Cardiac fibroblast (primary cell): ENCODE results near the gene ANKRD34A.

Experiments
- DNase-seq, 2 donors: peaks; one replicate each; pipeline versions ENCODE4 v3.0.0 to v3.0.0-alpha.2; 2010; ENCODE audit warnings: low read depth in 2 of 2
- H3K4me3 ChIP-seq, 2 donors: replicated peaks in 1 of 2; 1 replicate in 1 of 2; 2 replicates in 1 of 2; pipeline ENCODE4 v1.5.1; 2011; ENCODE audit warnings: low read depth in 2 of 2, low read length in 2 of 2, mild to moderate bottlenecking in 2 of 2, moderate library complexity in 1 of 2
- CTCF ChIP-seq: IDR thresholded peaks from one replicate; pipeline ENCODE4 v1.5.1; 2011; ENCODE audit warnings: low read depth, mild to moderate bottlenecking, low read length, inconsistent platforms

The ANKRD34A gene

GRCh38 chr1:145977486-145978470, 13.4 kb upstream of the ANKRD34A start:
- TF ChIP-seq CTCF, result peak; percentile 85
- no peak overlapping the region for H3K4me3 ChIP-seq
- peak; percentile 89 to 92 for DNase-seq

- no peak for DNase-seq
- H3K4me3 ChIP-seq, result no peak overlapping the region
- no peak for TF ChIP-seq CTCF
These were observed 12.6 kb upstream of the ANKRD34A start for GRCh38 chr1:145977016-145977415.

- no peak overlapping the region for H3K4me3 ChIP-seq
- no peak for TF ChIP-seq CTCF
- no peak for DNase-seq
These were observed 10.8 kb upstream of the ANKRD34A start for GRCh38 chr1:145975216-145975615.

GRCh38 chr1:145974721-145975120, 10.3 kb upstream of the ANKRD34A start:
- no peak overlapping the region for H3K4me3 ChIP-seq
- no peak for TF ChIP-seq CTCF
- no peak for DNase-seq

GRCh38 chr1:145972580-145972979, 8.2 kb upstream of the ANKRD34A start:
- DNase-seq, result no peak
- TF ChIP-seq CTCF, result no peak
- H3K4me3 ChIP-seq, result no peak overlapping the region

- TF ChIP-seq CTCF, result no peak
- no peak overlapping the region for H3K4me3 ChIP-seq
- no peak for DNase-seq
These were observed 2.9 kb upstream of the ANKRD34A start for GRCh38 chr1:145967288-145967687.
